ENCODE data around the gene CENPP.

- TF ChIP-seq, protein P1, sequence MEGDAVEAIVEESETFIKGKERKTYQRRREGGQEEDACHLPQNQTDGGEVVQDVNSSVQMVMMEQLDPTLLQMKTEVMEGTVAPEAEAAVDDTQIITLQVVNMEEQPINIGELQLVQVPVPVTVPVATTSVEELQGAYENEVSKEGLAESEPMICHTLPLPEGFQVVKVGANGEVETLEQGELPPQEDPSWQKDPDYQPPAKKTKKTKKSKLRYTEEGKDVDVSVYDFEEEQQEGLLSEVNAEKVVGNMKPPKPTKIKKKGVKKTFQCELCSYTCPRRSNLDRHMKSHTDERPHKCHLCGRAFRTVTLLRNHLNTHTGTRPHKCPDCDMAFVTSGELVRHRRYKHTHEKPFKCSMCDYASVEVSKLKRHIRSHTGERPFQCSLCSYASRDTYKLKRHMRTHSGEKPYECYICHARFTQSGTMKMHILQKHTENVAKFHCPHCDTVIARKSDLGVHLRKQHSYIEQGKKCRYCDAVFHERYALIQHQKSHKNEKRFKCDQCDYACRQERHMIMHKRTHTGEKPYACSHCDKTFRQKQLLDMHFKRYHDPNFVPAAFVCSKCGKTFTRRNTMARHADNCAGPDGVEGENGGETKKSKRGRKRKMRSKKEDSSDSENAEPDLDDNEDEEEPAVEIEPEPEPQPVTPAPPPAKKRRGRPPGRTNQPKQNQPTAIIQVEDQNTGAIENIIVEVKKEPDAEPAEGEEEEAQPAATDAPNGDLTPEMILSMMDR (IDR thresholded peaks at IDR 0.05): no peak
- no peak for TF ChIP-seq MAX (IDR thresholded peaks at IDR 0.05)
- TF ChIP-seq USF2 (IDR thresholded peaks at IDR 0.05): no peak
Observed at GRCh38 chr9:92592946-92593861, 267.5 kb downstream of the CENPP start.

All from A549 (cell line).